Measurements from ENCODE around the gene PRDM11.

Gene PRDM11

GRCh38 chr11:45267052-45267451, 120.6 kb downstream of the PRDM11 start:
- DNase-seq: no peak

- no peak for DNase-seq
Measured at GRCh38 chr11:45267652-45268299, 121.3 kb downstream of the PRDM11 start.

GRCh38 chr11:45269678-45270077, 123.2 kb downstream of the PRDM11 start:
- DNase-seq: no peak

GRCh38 chr11:45270946-45271716, 124.7 kb downstream of the PRDM11 start:
- DNase-seq: no peak

- DNase-seq: no peak
Measured at GRCh38 chr11:45272701-45273100, 126.3 kb downstream of the PRDM11 start.

- no peak for DNase-seq
Measured at GRCh38 chr11:45273509-45273908, 127.1 kb downstream of the PRDM11 start.

- DNase-seq: no peak
Measured at GRCh38 chr11:45274206-45274605, 127.8 kb downstream of the PRDM11 start.

- DNase-seq: no peak
Measured at GRCh38 chr11:45275828-45276227, 129.4 kb downstream of the PRDM11 start.

- DNase-seq: no peak
Measured at GRCh38 chr11:45278714-45279113, 132.3 kb downstream of the PRDM11 start.

- no peak for DNase-seq
Measured at GRCh38 chr11:45279645-45280044, 133.2 kb downstream of the PRDM11 start.

- DNase-seq: no peak
Measured at GRCh38 chr11:45280449-45280848, 134.0 kb downstream of the PRDM11 start.

GRCh38 chr11:45282081-45282480, 135.6 kb downstream of the PRDM11 start:
- DNase-seq: no peak
